T-helper 1 cell treated with Interleukin-12 subunit alpha and Interleukin-12 subunit beta and Interleukin-4 antibody, amounts not matched to agents 30 μg/mL and 1 μg/mL, for 36 hours (primary cell): ENCODE data around the gene OR2T12.
"Not testable (repeated sequence)": the region's sequence is repeated elsewhere in the genome, so short reads cannot be mapped to it uniquely, and the experiment has no call there.

ENCODE experiments used
- H3K27ac Mint-ChIP-seq: one replicate; pipeline ENCODE4 v1.8.0; 2021; ENCODE audit warnings: mild to moderate bottlenecking, mixed read lengths
- H3K27me3 Mint-ChIP-seq: one replicate; pipeline ENCODE4 v1.8.0; 2021; ENCODE audit warnings: low read depth, mixed read lengths
- H3K36me3 Mint-ChIP-seq: one replicate; pipeline ENCODE4 v1.8.0; 2021; ENCODE audit warnings: low read depth, mixed read lengths
- H3K4me1 Mint-ChIP-seq: one replicate; pipeline ENCODE4 v1.8.0; 2021; ENCODE audit warnings: low read depth, mixed read lengths
- H3K4me3 Mint-ChIP-seq: one replicate; pipeline ENCODE4 v1.8.0; 2021; ENCODE audit warnings: mild to moderate bottlenecking, moderate library complexity, mixed read lengths
- H3K9me3 Mint-ChIP-seq: one replicate; pipeline ENCODE4 v1.8.0; 2021; ENCODE audit warnings: mixed read lengths

OR2T12 gene, protein sequence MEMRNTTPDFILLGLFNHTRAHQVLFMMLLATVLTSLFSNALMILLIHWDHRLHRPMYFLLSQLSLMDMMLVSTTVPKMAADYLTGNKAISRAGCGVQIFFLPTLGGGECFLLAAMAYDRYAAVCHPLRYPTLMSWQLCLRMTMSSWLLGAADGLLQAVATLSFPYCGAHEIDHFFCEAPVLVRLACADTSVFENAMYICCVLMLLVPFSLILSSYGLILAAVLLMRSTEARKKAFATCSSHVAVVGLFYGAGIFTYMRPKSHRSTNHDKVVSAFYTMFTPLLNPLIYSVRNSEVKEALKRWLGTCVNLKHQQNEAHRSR

DNA sequence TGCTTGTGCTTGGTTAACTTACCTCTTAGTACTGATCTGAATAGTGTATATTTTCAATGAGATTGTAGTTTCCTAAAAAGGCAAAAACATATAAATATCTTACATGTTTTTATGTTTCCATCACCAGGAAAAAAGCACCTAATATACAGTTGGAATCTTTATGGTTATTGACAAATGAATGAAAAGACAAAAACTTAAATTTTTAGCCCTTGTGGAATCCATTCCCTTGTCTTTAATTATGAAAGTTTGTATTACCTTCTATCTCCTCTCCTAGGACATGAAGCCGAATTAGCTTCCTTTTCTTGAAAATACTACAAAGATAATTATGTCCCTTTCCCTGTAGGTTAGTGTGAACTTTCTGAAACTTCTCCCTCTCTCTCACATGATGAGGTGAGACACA, at the start of gene OR2T12:
Gene OR2T12 (minus strand): TSS at position 101 of the 400 bp plus-strand sequence. CDS start 7,846 bp downstream, outside the sequence.
- H3K9me3 Mint-ChIP-seq, result no peaks in the 10 kb centered on the region
- no peak within 1 kb of the TSS for H3K4me3 Mint-ChIP-seq
- no peaks in the 10 kb centered on the region for H3K36me3 Mint-ChIP-seq
- H3K4me1 Mint-ChIP-seq, result no peaks in the 10 kb centered on the region
- H3K27ac Mint-ChIP-seq, result no peak within 1 kb of the TSS
- no peaks in the 10 kb centered on the region for H3K27me3 Mint-ChIP-seq

DNA sequence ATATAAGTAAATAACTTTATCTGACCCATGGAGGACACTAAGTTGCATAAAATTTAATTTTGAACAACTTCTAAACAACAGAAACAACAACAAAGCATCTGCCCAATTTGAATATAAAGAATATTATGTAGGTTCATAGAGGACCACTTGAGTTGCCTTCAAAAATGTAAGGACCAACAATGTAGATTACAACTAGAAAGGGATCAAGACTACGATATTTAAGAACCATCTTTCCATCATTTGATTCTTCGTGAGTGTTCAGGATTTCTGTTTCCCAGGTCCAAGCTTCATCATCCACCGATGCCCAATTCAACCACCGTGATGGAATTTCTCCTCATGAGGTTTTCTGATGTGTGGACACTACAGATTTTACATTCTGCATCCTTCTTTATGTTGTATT, 45.3 kb upstream of the OR2T12 start, which contains the start of gene OR14C36:
Gene OR14C36 (plus strand): TSS at position 301 of the 400 bp plus-strand sequence. CDS start 0 bp downstream, at position 301.
- Mint-ChIP-seq H3K27me3 (no peaks in the 10 kb centered on the region), H3K4me3 (no peak within 1 kb of the TSS), H3K4me1 (no peaks in the 10 kb centered on the region), H3K27ac (no peak within 1 kb of the TSS), H3K9me3 (no peaks in the 10 kb centered on the region), H3K36me3 (no peaks in the 10 kb centered on the region)

DNA sequence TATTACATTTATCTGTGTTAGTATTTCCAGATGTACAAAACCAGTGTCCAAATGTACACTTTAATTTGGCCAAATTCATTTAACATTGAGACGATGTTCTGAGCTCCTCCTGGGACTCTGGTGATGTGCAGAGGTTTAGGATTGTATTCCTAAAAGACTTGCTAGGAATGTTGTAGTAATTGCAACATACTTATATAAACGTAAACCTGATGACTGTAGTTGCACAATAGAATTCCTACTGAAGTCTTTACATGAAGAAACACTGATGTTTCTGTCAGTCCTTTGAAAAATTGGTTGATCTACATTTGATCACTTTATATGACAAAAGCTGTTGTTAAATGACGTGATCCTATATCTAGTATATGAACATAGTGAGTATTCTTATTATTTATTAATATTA, 40.2 kb upstream of the OR2T12 start:
- no peak overlapping the region for H3K4me3 Mint-ChIP-seq
- no peaks in the 10 kb centered on the region for H3K36me3 Mint-ChIP-seq
- no peaks in the 10 kb centered on the region for H3K4me1 Mint-ChIP-seq
- H3K27ac Mint-ChIP-seq, result no peak overlapping the region
- H3K9me3 Mint-ChIP-seq, result no peaks in the 10 kb centered on the region
- no peaks in the 10 kb centered on the region for H3K27me3 Mint-ChIP-seq

GRCh38 chr1:248324468-248324867, 21.2 kb upstream of the OR2T12 start, which contains the start of gene OR2M7:
TSS of gene OR2M7 (minus strand) at chr1:248324568. CDS start at chr1:248324568, 0 bp downstream.
- H3K36me3 Mint-ChIP-seq, result no peaks in the 10 kb centered on the region

GRCh38 chr1:248316796-248317195, 13.6 kb upstream of the OR2T12 start:
- Mint-ChIP-seq H3K27ac (no peak overlapping the region), H3K36me3 (no peaks in the 10 kb centered on the region), H3K4me3 (no peak overlapping the region), H3K9me3 (peaks cover 9% of the 10 kb centered on the region), H3K27me3 (no peaks in the 10 kb centered on the region), H3K4me1 (no peaks in the 10 kb centered on the region)

More at GRCh38 chr1:248324468-248324867, 21.2 kb upstream of the OR2T12 start, which contains the start of gene OR2M7:
- Mint-ChIP-seq H3K4me1 (no peaks in the 10 kb centered on the region), H3K9me3 (no peaks in the 10 kb centered on the region), H3K4me3 (no peak within 1 kb of the TSS), H3K27me3 (no peaks in the 10 kb centered on the region), H3K27ac (no peak within 1 kb of the TSS)

DNA sequence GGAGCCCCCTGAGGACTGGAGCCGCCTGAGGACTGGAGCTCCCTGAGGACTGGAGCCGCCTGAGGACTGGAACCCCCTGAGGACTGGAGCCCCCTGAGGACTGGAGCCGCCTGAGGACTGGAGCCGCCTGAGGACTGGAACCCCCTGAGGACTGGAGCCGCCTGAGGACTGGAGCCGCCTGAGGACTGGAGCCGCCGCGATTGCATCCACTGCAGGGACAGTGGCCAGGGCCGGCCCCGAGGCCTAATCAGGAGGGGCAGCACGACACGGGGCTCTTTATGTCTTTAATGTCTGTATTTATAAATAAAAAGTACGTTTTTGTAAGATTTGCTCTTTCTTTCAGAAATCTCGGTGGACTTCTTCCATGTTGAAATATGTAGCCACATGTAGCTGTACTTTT, 3.5 kb upstream of the OR2T12 start:
- H3K4me1 Mint-ChIP-seq, H3K27ac Mint-ChIP-seq, H3K4me3 Mint-ChIP-seq, H3K27me3 Mint-ChIP-seq, H3K36me3 Mint-ChIP-seq, H3K9me3 Mint-ChIP-seq: not testable (repeated sequence)

- Mint-ChIP-seq H3K9me3 (no peaks in the 10 kb centered on the region), H3K36me3 (no peaks in the 10 kb centered on the region), H3K4me1 (no peaks in the 10 kb centered on the region), H3K27me3 (no peaks in the 10 kb centered on the region), H3K27ac (no peak overlapping the region), H3K4me3 (no peak overlapping the region)
Observed at GRCh38 chr1:248306103-248306502, 2.9 kb upstream of the OR2T12 start.

- H3K27ac Mint-ChIP-seq, H3K9me3 Mint-ChIP-seq, H3K4me3 Mint-ChIP-seq, H3K4me1 Mint-ChIP-seq, H3K36me3 Mint-ChIP-seq, H3K27me3 Mint-ChIP-seq: not testable (repeated sequence)
Observed at GRCh38 chr1:248305672-248306071, 2.4 kb upstream of the OR2T12 start.

- H3K4me3 Mint-ChIP-seq, result no peak overlapping the region
- H3K27ac Mint-ChIP-seq, result no peak overlapping the region
- H3K36me3 Mint-ChIP-seq, result no peaks in the 10 kb centered on the region
- no peaks in the 10 kb centered on the region for H3K27me3 Mint-ChIP-seq
- H3K4me1 Mint-ChIP-seq, result no peaks in the 10 kb centered on the region
- no peaks in the 10 kb centered on the region for H3K9me3 Mint-ChIP-seq
Observed at GRCh38 chr1:248288391-248288790, 14.8 kb downstream of the OR2T12 start.

DNA sequence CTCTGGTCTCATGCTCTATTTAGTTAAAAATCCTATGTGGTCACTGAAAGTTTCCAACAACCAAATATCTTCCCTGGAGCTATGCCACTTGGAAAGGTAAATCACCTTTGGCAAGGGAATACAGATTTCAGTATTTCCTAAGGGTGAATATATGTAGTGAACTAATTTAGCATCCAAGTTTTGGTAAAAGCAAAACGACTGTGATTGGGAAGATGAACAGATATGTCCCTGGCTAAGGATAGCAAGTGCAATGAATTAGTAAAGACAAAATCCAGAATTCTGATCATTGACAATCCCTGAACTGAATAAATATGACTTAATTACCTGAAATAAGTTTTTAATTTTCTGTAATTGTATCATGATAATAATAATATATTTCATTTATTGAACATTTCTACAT, 25.3 kb downstream of the OR2T12 start, which contains the start of gene OR2T33:
Gene OR2T33 (minus strand): TSS at position 101 of the 400 bp plus-strand sequence. CDS start 4,162 bp downstream, outside the sequence.
- Mint-ChIP-seq H3K4me3 (no peak within 1 kb of the TSS), H3K36me3 (no peaks in the 10 kb centered on the region), H3K27ac (no peak within 1 kb of the TSS), H3K4me1 (no peaks in the 10 kb centered on the region), H3K9me3 (no peaks in the 10 kb centered on the region), H3K27me3 (no peaks in the 10 kb centered on the region)

GRCh38 chr1:248273225-248273624, 30.0 kb downstream of the OR2T12 start:
- H3K4me3 Mint-ChIP-seq, H3K27ac Mint-ChIP-seq, H3K27me3 Mint-ChIP-seq, H3K9me3 Mint-ChIP-seq, H3K4me1 Mint-ChIP-seq, H3K36me3 Mint-ChIP-seq: not testable (repeated sequence)

- Mint-ChIP-seq H3K4me1 (no peaks in the 10 kb centered on the region), H3K36me3 (no peaks in the 10 kb centered on the region), H3K4me3 (no peak overlapping the region), H3K27ac (no peak overlapping the region), H3K9me3 (no peaks in the 10 kb centered on the region), H3K27me3 (no peaks in the 10 kb centered on the region)
Observed at GRCh38 chr1:248268178-248268577, 35.0 kb downstream of the OR2T12 start.

DNA sequence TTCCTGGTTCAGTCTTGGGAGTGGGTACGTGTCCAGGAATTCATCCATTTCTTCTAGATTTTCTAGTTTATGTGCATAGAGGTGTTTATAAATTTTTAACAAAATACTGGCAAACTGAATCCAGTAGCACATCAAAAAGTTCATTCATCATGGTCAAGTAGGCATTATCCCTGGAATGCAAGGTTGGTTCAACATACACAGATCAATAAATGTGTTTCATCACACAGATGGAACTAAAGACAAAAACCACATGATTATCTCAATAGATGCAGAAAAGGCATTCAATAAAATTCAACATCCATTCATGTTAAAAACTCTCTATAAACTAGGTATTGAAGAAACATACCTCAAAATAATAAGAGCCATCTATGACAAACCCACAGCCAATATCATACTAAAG, 43.9 kb downstream of the OR2T12 start:
- H3K4me1 Mint-ChIP-seq, H3K36me3 Mint-ChIP-seq, H3K4me3 Mint-ChIP-seq, H3K27ac Mint-ChIP-seq, H3K27me3 Mint-ChIP-seq: not testable (repeated sequence)
- peaks cover 11% of the 10 kb centered on the region for H3K9me3 Mint-ChIP-seq

- no peak overlapping the region for H3K4me3 Mint-ChIP-seq
- H3K27ac Mint-ChIP-seq, result no peak overlapping the region
- peaks cover 7% of the 10 kb centered on the region for H3K27me3 Mint-ChIP-seq
- no peaks in the 10 kb centered on the region for H3K36me3 Mint-ChIP-seq
- H3K9me3 Mint-ChIP-seq, result no peaks in the 10 kb centered on the region
- H3K4me1 Mint-ChIP-seq, result peaks cover 5% of the 10 kb centered on the region
Observed at GRCh38 chr1:248243204-248243603, 60.0 kb downstream of the OR2T12 start.
